GM18873 (cell line): ENCODE data around the gene ADORA3.

Experiments
- ATAC-seq: cut with Tn5 transposase; IDR thresholded peaks from one replicate; pipeline ENCODE4 v1.9.1; 2021; ENCODE audit warnings: mild to moderate bottlenecking, moderate library complexity, moderate number of reproducible peaks; ENCODE audit not compliant: unreplicated experiment, low FRiP score

The ADORA3 gene

GRCh38 chr1:111476761-111477309 lies 26.6 kb downstream of the ADORA3 start:
- ATAC-seq, result no peak

- ATAC-seq, result no peak
Observed at GRCh38 chr1:111476214-111476613, 27.2 kb downstream of the ADORA3 start.

GRCh38 chr1:111475701-111476100 lies 27.7 kb downstream of the ADORA3 start:
- no peak for ATAC-seq

- ATAC-seq, result no peak
Observed at GRCh38 chr1:111474521-111474920, 28.9 kb downstream of the ADORA3 start.

GRCh38 chr1:111474106-111474505 lies 29.3 kb downstream of the ADORA3 start:
- no peak for ATAC-seq

- no peak for ATAC-seq
Observed at GRCh38 chr1:111471538-111471937, 31.9 kb downstream of the ADORA3 start.

GRCh38 chr1:111471012-111471411 lies 32.4 kb downstream of the ADORA3 start:
- ATAC-seq, result no peak

- no peak for ATAC-seq
Observed at GRCh38 chr1:111470596-111470995, 32.8 kb downstream of the ADORA3 start.

- no peak for ATAC-seq
Observed at GRCh38 chr1:111469539-111469938, 33.9 kb downstream of the ADORA3 start.

GRCh38 chr1:111468717-111469100 lies 34.7 kb downstream of the ADORA3 start:
- ATAC-seq, result no peak

- no peak for ATAC-seq
Observed at GRCh38 chr1:111467865-111468716, 35.3 kb downstream of the ADORA3 start.

- no peak for ATAC-seq
Observed at GRCh38 chr1:111466480-111466879, 37.0 kb downstream of the ADORA3 start.

GRCh38 chr1:111465754-111466153 lies 37.7 kb downstream of the ADORA3 start:
- no peak for ATAC-seq

- no peak for ATAC-seq
Observed at GRCh38 chr1:111463029-111463683, 40.3 kb downstream of the ADORA3 start.

GRCh38 chr1:111462370-111463028 lies 40.9 kb downstream of the ADORA3 start:
- ATAC-seq, result no peak

- ATAC-seq, result no peak
Observed at GRCh38 chr1:111461765-111462164, 41.7 kb downstream of the ADORA3 start.

- no peak for ATAC-seq
Observed at GRCh38 chr1:111455642-111456031, 47.8 kb downstream of the ADORA3 start.

GRCh38 chr1:111454859-111455641 lies 48.4 kb downstream of the ADORA3 start:
- ATAC-seq, result no peak

- ATAC-seq, result no peak
Observed at GRCh38 chr1:111453706-111454105, 49.7 kb downstream of the ADORA3 start.

- no peak for ATAC-seq
Observed at GRCh38 chr1:111452581-111452980, 50.9 kb downstream of the ADORA3 start.
